CD4-positive, alpha-beta memory T cell (primary cell): ENCODE results near the gene LCN15. TPM values are rescaled to one million over a fixed set of nuclear protein-coding genes. Genes with fewer than 3 reads are reported as not detected.

Experiments used
- CTCF ChIA-PET: fragments of 350-600 bp; sonication (Branson Sonifier 250); formaldehyde crosslinking; loops from one replicate; lab custom pipeline; 2021; ENCODE audit warnings: inconsistent platforms; ENCODE audit not compliant: partially characterized antibody; lab: Charles Lee
- POLR2A ChIA-PET: fragments of 350-600 bp; sonication (Branson Sonifier 250); formaldehyde crosslinking; loops from one replicate; lab custom pipeline; 2021; ENCODE audit not compliant: partially characterized antibody; lab: Charles Lee
- DNase-seq, 5 donors: peaks; one replicate each; pipeline versions ENCODE4 v3.0.0 to v3.0.0-alpha.2; 2020 to 2022; ENCODE audit warnings: mixed read lengths in 1 of 5
- H3K27ac ChIP-seq: one replicate; pipeline ENCODE4 v1.7.0; 2013; ENCODE audit warnings: low read depth, low read length
- H3K27me3 ChIP-seq: 2 replicates; pipeline ENCODE4 v1.7.0; 2013; ENCODE audit warnings: mild to moderate bottlenecking, low read length, moderate library complexity; ENCODE audit not compliant: insufficient read depth
- H3K36me3 ChIP-seq: 2 replicates; pipeline ENCODE4 v1.7.0; 2013; ENCODE audit warnings: mild to moderate bottlenecking, low read length, moderate library complexity; ENCODE audit not compliant: insufficient read depth
- H3K4me1 ChIP-seq: 2 replicates; pipeline ENCODE4 v1.7.0; 2013; ENCODE audit warnings: mild to moderate bottlenecking, low read length, moderate library complexity; ENCODE audit not compliant: insufficient read depth
- H3K4me3 ChIP-seq, 2 donors: one replicate each; pipeline ENCODE4 v1.7.0; 2013; ENCODE audit warnings: low read length in 2 of 2, mild to moderate bottlenecking in 1 of 2
- H3K9me3 ChIP-seq, 2 donors: one replicate each; pipeline ENCODE4 v1.7.0; 2013; ENCODE audit warnings: low read length in 2 of 2, control low read depth in 1 of 2; ENCODE audit not compliant: control insufficient read depth in 1 of 2
- H3K27ac Mint-ChIP-seq, 7 donors: one replicate each; pipeline ENCODE4 v1.8.0; 2020 to 2021; ENCODE audit warnings: mixed read lengths in 7 of 7, mild to moderate bottlenecking in 6 of 7, inconsistent platforms in 3 of 7, moderate library complexity in 3 of 7
- H3K27me3 Mint-ChIP-seq, 2 donors: one replicate each; pipeline ENCODE4 v1.8.0; 2020 to 2021; ENCODE audit warnings: mixed read lengths in 2 of 2
- H3K36me3 Mint-ChIP-seq, 2 donors: one replicate each; pipeline ENCODE4 v1.8.0; 2020 to 2021; ENCODE audit warnings: mixed read lengths in 2 of 2, inconsistent platforms in 1 of 2, mild to moderate bottlenecking in 1 of 2
- H3K4me1 Mint-ChIP-seq, 4 donors: one replicate each; pipeline ENCODE4 v1.8.0; 2020 to 2021; ENCODE audit warnings: mixed read lengths in 4 of 4, mild to moderate bottlenecking in 1 of 4
- H3K4me3 Mint-ChIP-seq, 8 donors: one replicate each; pipeline ENCODE4 v1.8.0; 2020 to 2021; ENCODE audit warnings: mixed read lengths in 8 of 8, mild to moderate bottlenecking in 7 of 8, moderate library complexity in 6 of 8, inconsistent platforms in 3 of 8
- H3K9me3 Mint-ChIP-seq, 8 donors: one replicate each; pipeline ENCODE4 v1.8.0; 2020 to 2021; ENCODE audit warnings: mixed read lengths in 8 of 8, mild to moderate bottlenecking in 5 of 8, inconsistent platforms in 3 of 8, moderate library complexity in 1 of 8
- intact Hi-C: fragments of 100-400 bp; cut with micrococcal nuclease; formaldehyde crosslinking; loops from one replicate; pipeline ENCODE4 v1.15.1; 2023
- polyA plus RNA-seq, 2 donors: library from polyadenylated mRNA; unstranded; fragments of 300-500 nt; fragmentation: Illumina TruSeq; gene quantifications; one replicate each; pipeline ENCODE4 v1.2.3, GENCODE V29; 2021
- total RNA-seq, 2 experiments: library from RNA; stranded (reverse); gene quantifications; one replicate each; pipeline ENCODE4 v1.2.3, GENCODE V29; 2021

Gene LCN15, protein sequence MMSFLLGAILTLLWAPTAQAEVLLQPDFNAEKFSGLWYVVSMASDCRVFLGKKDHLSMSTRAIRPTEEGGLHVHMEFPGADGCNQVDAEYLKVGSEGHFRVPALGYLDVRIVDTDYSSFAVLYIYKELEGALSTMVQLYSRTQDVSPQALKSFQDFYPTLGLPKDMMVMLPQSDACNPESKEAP
- total RNA-seq: not detected
- polyA plus RNA-seq: not detected

DNA sequence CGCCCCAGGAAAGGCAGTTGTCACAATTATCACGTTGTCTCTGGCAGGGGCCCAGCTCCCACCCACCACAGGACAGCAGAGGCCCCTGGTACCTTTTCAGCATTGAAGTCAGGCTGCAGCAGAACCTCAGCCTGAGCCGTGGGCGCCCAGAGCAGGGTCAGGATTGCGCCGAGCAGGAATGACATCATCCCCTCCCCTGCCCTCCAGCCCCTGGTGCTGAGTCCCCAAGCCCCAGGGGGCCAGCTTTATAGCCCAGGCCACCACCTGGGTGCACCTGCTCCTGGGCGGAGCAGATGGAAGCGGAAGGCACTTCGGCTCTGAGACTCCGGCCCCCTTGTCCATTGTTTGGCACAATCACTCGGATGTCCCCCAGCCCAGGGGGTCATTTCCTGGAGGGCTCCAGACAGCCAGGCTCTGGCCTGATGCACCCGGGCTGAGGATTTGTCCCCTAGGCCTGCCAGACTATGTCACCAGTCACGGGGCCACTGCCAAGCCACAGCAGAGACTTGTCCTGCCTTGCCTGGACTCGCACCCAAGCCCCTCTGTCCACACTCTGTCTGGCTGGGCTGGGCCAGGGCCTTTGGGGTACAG is at the start of gene LCN15:
LCN15 (minus strand) TSS at position 218 of the 591 bp plus-strand sequence; CDS start at position 188, 30 bp downstream.
- Histone ChIP-seq H3K27me3 (no peaks in the 10 kb centered on the region), H3K27ac (no peak within 1 kb of the TSS), H3K4me1 (peaks cover 5% of the 10 kb centered on the region), H3K36me3 (no peaks in the 10 kb centered on the region), H3K9me3 (no peaks in the 10 kb centered on the region), H3K4me3 (no peak within 1 kb of the TSS)
- peak in 1 of 5 donors; percentile 30 for DNase-seq
- peaks cover 7 to 18% (median 12%) of the 10 kb centered on the region in 4 donors for H3K4me1 Mint-ChIP-seq
- peaks cover 10 to 16% of the 10 kb centered on the region in 2 donors for H3K27me3 Mint-ChIP-seq
- intact Hi-C loops: no loop called here
- peaks cover 0 to 1% of the 10 kb centered on the region in 2 donors for H3K36me3 Mint-ChIP-seq
- POLR2A ChIA-PET: no interaction called here
- CTCF ChIA-PET: interaction anchor here (1.1 kb wide), 1 partner anchor 14 kb away, joined by 3 read pairs; no protein-coding TSS in a partner anchor
- H3K27ac Mint-ChIP-seq: no peak within 1 kb of the TSS
- no peak within 1 kb of the TSS for H3K4me3 Mint-ChIP-seq
- H3K9me3 Mint-ChIP-seq: no peaks in the 10 kb centered on the region

DNA sequence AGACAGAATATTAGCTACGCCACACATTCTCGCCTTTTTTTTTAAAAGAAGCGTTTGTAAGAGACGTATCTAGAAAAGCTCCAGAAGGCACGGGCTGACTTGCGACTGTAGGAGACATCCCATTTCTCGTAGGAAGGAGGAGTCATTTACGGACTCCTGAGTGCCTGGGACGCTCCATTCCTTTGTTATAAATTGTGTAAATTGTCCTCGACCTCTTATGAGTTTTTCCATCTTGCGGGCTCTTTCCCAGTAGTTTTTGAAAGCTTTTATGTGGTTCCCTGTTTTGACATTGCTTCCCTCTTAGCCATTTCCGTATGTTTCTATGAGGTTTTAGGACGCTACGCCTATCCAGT is 44.5 kb upstream of the LCN15 start:
- Histone ChIP-seq H3K4me3 (peak overlapping the region; percentile 61 to 65), H3K27me3 (no peaks in the 10 kb centered on the region), H3K4me1 (peaks cover 45% of the 10 kb centered on the region), H3K36me3 (no peaks in the 10 kb centered on the region), H3K27ac (peak overlapping the region; percentile 83), H3K9me3 (no peaks in the 10 kb centered on the region)
- H3K27me3 Mint-ChIP-seq: no peaks in the 10 kb centered on the region
- peaks cover 4 to 24% of the 10 kb centered on the region in 2 donors for H3K36me3 Mint-ChIP-seq
- peak in 1 of 5 donors; percentile 25 for DNase-seq
- peaks cover 15 to 58% (median 41%) of the 10 kb centered on the region in 4 donors for H3K4me1 Mint-ChIP-seq
- peak overlapping the region; percentile 79 to 87 (median 84) for H3K4me3 Mint-ChIP-seq
- H3K27ac Mint-ChIP-seq: peak overlapping the region; percentile 35 to 87 (median 75)
- intact Hi-C loops: loop anchor here (5.0 kb wide), 1 partner anchor 34 kb away; the partner anchor contains the start of gene AJM1
- ChIA-PET POLR2A (interaction anchor here (0.8 to 5.1 kb wide), 9 partner anchors 9 to 432 kb away, joined by 3 to 28 read pairs (median 12); partner anchors contain the start of genes ABCA2, FBXW5 and TUBB4B), CTCF (interaction anchor here (1.8 to 2.8 kb wide), 3 partner anchors 16 to 220 kb away, joined by 5 to 11 read pairs (median 6); partner anchors contain the start of gene AJM1)
- H3K9me3 Mint-ChIP-seq: no peaks in the 10 kb centered on the region

DNA sequence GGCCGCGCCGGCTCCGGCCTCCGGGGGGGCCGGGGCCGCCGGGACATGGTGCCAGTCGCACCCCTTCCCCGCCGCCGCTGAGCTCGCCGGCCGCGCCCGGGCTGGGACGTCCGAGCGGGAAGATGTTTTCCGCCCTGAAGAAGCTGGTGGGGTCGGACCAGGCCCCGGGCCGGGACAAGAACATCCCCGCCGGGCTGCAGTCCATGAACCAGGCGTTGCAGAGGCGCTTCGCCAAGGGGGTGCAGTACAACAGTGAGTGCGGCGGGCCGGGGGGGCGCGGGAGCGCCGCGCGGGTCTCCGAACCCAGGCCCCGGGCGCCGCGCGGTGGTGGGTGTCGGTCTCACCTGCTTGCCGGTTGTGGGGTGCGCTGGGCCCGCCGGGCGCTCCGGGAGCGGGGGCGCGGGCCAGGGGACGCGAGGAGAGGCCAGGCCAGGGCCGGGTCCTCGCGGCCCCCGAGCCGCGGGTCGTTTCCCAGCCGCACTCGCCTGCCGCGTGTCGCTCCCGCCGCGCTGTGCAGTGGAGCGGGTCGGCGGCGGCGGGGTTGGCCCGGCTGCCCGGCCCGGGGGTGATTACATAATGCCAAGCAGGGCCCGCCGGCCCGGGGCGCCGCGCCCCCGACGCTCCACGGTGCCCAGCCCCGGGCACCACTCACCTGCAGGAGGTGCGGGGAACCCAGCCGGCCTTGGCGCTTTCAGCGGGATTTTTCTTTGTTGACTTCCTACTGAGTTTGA is 43.9 kb upstream of the LCN15 start:
- H3K27me3 ChIP-seq: no peaks in the 10 kb centered on the region
- H3K4me1 ChIP-seq: peaks cover 45% of the 10 kb centered on the region
- peaks cover 15 to 53% (median 37%) of the 10 kb centered on the region in 4 donors for H3K4me1 Mint-ChIP-seq
- peak overlapping the region; percentile 61 to 65 for H3K4me3 ChIP-seq
- no peaks in the 10 kb centered on the region for H3K9me3 Mint-ChIP-seq
- H3K4me3 Mint-ChIP-seq: peak overlapping the region; percentile 80 to 88 (median 86)
- DNase-seq: peak in 2 of 5 donors; percentile 49 to 59
- POLR2A ChIA-PET: interaction anchor here (0.7 to 5.1 kb wide), 24 partner anchors 9 to 448 kb away, joined by 3 to 38 read pairs (median 5); partner anchors contain the start of genes ABCA2, CCDC183, FBXW5 and FUT7
- H3K27me3 Mint-ChIP-seq: no peaks in the 10 kb centered on the region
- no peaks in the 10 kb centered on the region for H3K9me3 ChIP-seq
- intact Hi-C loops: loop anchor here (5.0 kb wide), 1 partner anchor 34 kb away; the partner anchor contains the start of gene AJM1
- H3K27ac Mint-ChIP-seq: peak overlapping the region; percentile 35 to 87 (median 78)
- CTCF ChIA-PET: interaction anchor here (2.0 to 2.8 kb wide), 2 partner anchors 16 to 34 kb away, joined by 5 to 11 read pairs; partner anchors contain the start of gene AJM1
- H3K36me3 ChIP-seq: no peaks in the 10 kb centered on the region
- peak overlapping the region; percentile 83 for H3K27ac ChIP-seq
- peaks cover 3 to 22% of the 10 kb centered on the region in 2 donors for H3K36me3 Mint-ChIP-seq

DNA sequence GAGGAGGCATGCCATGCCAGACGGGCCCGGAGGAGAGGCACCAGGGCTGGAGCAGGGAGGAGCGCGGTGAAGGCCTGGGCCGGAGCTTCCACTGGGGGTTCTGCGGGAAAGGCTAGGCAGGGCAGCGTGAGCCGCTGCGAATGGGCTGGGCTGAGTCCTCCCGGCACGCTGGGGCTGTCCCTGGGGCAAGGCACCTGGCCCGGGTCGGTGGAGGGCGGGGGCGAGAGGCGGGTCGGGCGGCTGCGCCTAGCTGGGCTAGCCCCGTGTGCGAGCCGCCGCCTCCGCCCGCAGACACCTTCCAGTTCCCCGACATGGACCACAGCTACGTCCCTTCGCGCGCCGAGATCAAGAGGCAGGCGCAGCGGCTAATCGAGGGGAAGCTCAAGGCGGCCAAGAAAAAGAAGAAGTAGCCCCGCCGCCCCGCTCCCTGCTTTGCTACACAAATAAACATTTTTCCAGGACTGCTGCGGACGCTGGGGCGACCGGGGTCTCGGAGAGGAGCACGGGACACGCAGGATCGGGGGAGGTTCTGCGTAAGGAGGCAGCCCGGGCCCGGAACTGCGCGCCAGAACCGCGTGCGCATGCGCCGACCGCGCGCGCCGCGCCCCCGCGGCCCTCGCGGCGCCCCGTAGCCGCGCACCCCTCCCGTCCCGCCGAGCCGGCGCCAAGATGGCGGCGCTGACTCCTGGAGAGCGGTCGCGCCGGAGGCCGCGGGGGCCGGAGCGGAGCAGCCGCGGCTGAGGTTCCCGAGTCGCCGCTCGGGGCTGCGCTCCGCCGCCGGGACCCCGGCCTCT is 43.2 kb upstream of the LCN15 start, which contains the start of gene RABL6:
RABL6 (plus strand) TSS at position 668 of the 794 bp plus-strand sequence. CDS start 249 bp downstream, outside the sequence.
- peaks cover 11 to 45% (median 30%) of the 10 kb centered on the region in 4 donors for H3K4me1 Mint-ChIP-seq
- H3K36me3 ChIP-seq: no peaks in the 10 kb centered on the region
- ChIA-PET CTCF (interaction anchor here (2.1 to 2.8 kb wide), 3 partner anchors 15 to 228 kb away, joined by 11 to 16 read pairs (median 11); partner anchors contain the start of gene AJM1), POLR2A (interaction anchor here (0.6 to 5.1 kb wide), 29 partner anchors 8 to 712 kb away, joined by 3 to 38 read pairs (median 4); partner anchors contain the start of genes ABCA2, CCDC183, CLIC3 and FBXW5)
- peak; percentile 78 to 90 (median 86) for DNase-seq
- H3K9me3 Mint-ChIP-seq: no peaks in the 10 kb centered on the region
- peaks cover 3 to 16% of the 10 kb centered on the region in 2 donors for H3K36me3 Mint-ChIP-seq
- no peaks in the 10 kb centered on the region for H3K27me3 ChIP-seq
- peak within 1 kb of the TSS; percentile 61 to 74 for H3K4me3 ChIP-seq
- H3K27me3 Mint-ChIP-seq: no peaks in the 10 kb centered on the region
- peak within 1 kb of the TSS; percentile 87 to 93 (median 90) for H3K4me3 Mint-ChIP-seq
- no peaks in the 10 kb centered on the region for H3K9me3 ChIP-seq
- peaks cover 40% of the 10 kb centered on the region for H3K4me1 ChIP-seq
- H3K27ac ChIP-seq: peak within 1 kb of the TSS; percentile 83
- H3K27ac Mint-ChIP-seq: peak within 1 kb of the TSS; percentile 91 to 96 (median 94)
- intact Hi-C loops: loop anchor here (2.0 to 5.0 kb wide), 2 partner anchors 17 to 35 kb away; partner anchors contain the start of genes AJM1 and TMEM141

DNA sequence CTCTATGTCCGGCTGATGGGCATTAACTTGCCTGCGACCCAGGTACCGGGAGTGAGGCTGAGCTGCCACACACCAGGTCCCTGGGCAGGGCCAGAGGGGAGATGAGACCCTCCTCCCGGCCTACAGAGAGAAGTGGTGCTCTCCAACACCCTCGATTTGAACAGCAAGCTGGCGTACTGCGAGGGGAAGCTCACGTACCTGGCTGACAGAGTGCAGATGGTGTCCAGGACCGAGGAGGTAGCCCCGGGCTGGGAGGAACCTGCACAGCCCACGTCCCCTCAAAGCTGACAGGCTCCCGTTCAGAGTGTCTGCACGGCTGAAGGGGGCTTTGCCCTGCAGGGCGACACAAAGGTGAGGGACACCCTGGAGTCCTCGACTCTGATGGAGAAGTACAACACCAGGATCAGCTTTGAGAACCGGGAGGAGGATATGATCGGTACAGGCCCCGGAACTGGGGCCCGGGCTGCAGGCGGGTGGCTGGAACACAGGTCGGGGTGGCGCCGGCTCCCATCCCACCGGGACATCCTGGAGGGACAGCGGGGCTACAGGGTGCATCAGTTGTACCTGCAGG is 42.4 kb upstream of the LCN15 start:
- Mint-ChIP-seq H3K27me3 (no peaks in the 10 kb centered on the region), H3K4me3 (peak overlapping the region; percentile 87 to 93 (median 90)), H3K4me1 (peaks cover 11 to 50% (median 31%) of the 10 kb centered on the region in 4 donors), H3K9me3 (no peaks in the 10 kb centered on the region), H3K27ac (peak overlapping the region; percentile 87 to 96 (median 94)), H3K36me3 (peaks cover 3 to 16% of the 10 kb centered on the region in 2 donors)
- H3K27ac ChIP-seq: peak overlapping the region; percentile 83
- H3K9me3 ChIP-seq: no peaks in the 10 kb centered on the region
- intact Hi-C loops: loop anchor here (2.0 to 5.0 kb wide), 2 partner anchors 16 to 36 kb away; partner anchors contain the start of genes AJM1 and TMEM141
- H3K4me1 ChIP-seq: peaks cover 40% of the 10 kb centered on the region
- DNase-seq: peak in 1 of 5 donors; percentile 40
- CTCF ChIA-PET: interaction anchor here (1.9 to 2.8 kb wide), 4 partner anchors 14 to 229 kb away, joined by 8 to 16 read pairs (median 11); partner anchors contain the start of gene AJM1
- H3K4me3 ChIP-seq: peak overlapping the region; percentile 39 to 74
- POLR2A ChIA-PET: interaction anchor here (0.6 to 5.1 kb wide), 23 partner anchors 7 to 711 kb away, joined by 3 to 38 read pairs (median 6); partner anchors contain the start of genes ABCA2, CLIC3, FBXW5 and MAN1B1
- no peaks in the 10 kb centered on the region for H3K36me3 ChIP-seq
- H3K27me3 ChIP-seq: no peaks in the 10 kb centered on the region
